ENCODE measurements around the gene SHISA3. TPM values are rescaled to one million over a fixed set of nuclear protein-coding genes. Genes with fewer than 3 reads are reported as not detected.
A peak's percentile ranks its signal among the peaks of the same experiment; 100 is the strongest.

Gene SHISA3
- total RNA-seq, 3 donors from 2014 or later: 0.33 to 3.8 (median 0.73) TPM

GRCh38 chr4:42391981-42392380, 5.3 kb upstream of the SHISA3 start:
- no peaks in the 10 kb centered on the region for H3K4me1 ChIP-seq
- no peak for TF ChIP-seq CTCF (IDR thresholded peaks at IDR 0.05)
- H3K9me3 ChIP-seq: no peaks in the 10 kb centered on the region
- H3K36me3 ChIP-seq: no peaks in the 10 kb centered on the region
- H3K27ac ChIP-seq: no peak overlapping the region
- DNase-seq (ENCODE audit: low spot score in 2 of 2): no peak
- intact Hi-C loops (cut with DNase I; ENCODE audit: low total_unique reads): no loop called here
- no peak overlapping the region for H3K4me3 ChIP-seq
- H3K27me3 ChIP-seq: peaks cover 0 to 17% of the 10 kb centered on the region in 2 donors

GRCh38 chr4:42392436-42392835, 4.9 kb upstream of the SHISA3 start:
- no peak for DNase-seq (ENCODE audit: low spot score in 2 of 2)
- intact Hi-C loops (cut with DNase I; ENCODE audit: low total_unique reads): no loop called here

GRCh38 chr4:42395595-42395994, 1.7 kb upstream of the SHISA3 start:
- TF ChIP-seq POLR2A (IDR thresholded peaks at IDR 0.05) (no peak), CTCF (IDR thresholded peaks at IDR 0.05) (no peak), POLR2AphosphoS5 (IDR thresholded peaks at IDR 0.05) (no peak)
- intact Hi-C loops (cut with DNase I; ENCODE audit: low total_unique reads): no loop called here
- H3K27me3 ChIP-seq: peaks cover 0 to 52% of the 10 kb centered on the region in 2 donors

More at GRCh38 chr4:42392436-42392835, 4.9 kb upstream of the SHISA3 start:
- Histone ChIP-seq H3K9me3 (no peaks in the 10 kb centered on the region), H3K4me1 (no peaks in the 10 kb centered on the region), H3K27ac (no peak overlapping the region), H3K27me3 (peaks cover 0 to 21% of the 10 kb centered on the region in 2 donors), H3K4me3 (no peak overlapping the region), H3K36me3 (no peaks in the 10 kb centered on the region)
- no peak for TF ChIP-seq POLR2AphosphoS5 (IDR thresholded peaks at IDR 0.05)
- TF ChIP-seq CTCF (IDR thresholded peaks at IDR 0.05): no peak
- TF ChIP-seq POLR2A (IDR thresholded peaks at IDR 0.05): no peak

GRCh38 chr4:42396361-42396751, 932 bp upstream of the SHISA3 start:
- no peak for TF ChIP-seq CTCF (IDR thresholded peaks at IDR 0.05)
- TF ChIP-seq POLR2AphosphoS5 (IDR thresholded peaks at IDR 0.05): no peak
- no peak for TF ChIP-seq POLR2A (IDR thresholded peaks at IDR 0.05)
- no peak for DNase-seq (ENCODE audit: low spot score in 2 of 2)
- no peak overlapping the region for H3K27ac ChIP-seq
- H3K4me3 ChIP-seq: no peak overlapping the region
- peaks cover 0 to 58% of the 10 kb centered on the region in 2 donors for H3K27me3 ChIP-seq
- H3K4me1 ChIP-seq: no peaks in the 10 kb centered on the region
- H3K9me3 ChIP-seq: no peaks in the 10 kb centered on the region
- intact Hi-C loops (cut with DNase I; ENCODE audit: low total_unique reads): no loop called here
- no peaks in the 10 kb centered on the region for H3K36me3 ChIP-seq

More at GRCh38 chr4:42395595-42395994, 1.7 kb upstream of the SHISA3 start:
- H3K36me3 ChIP-seq: no peaks in the 10 kb centered on the region
- no peak overlapping the region for H3K27ac ChIP-seq
- no peak overlapping the region for H3K4me3 ChIP-seq
- no peaks in the 10 kb centered on the region for H3K9me3 ChIP-seq
- H3K4me1 ChIP-seq: no peaks in the 10 kb centered on the region
- DNase-seq (ENCODE audit: low spot score in 2 of 2): no peak

GRCh38 chr4:42397635-42398170, 415 bp downstream of the SHISA3 start:
- intact Hi-C loops (cut with DNase I; ENCODE audit: low total_unique reads): no loop called here
- H3K9me3 ChIP-seq: no peaks in the 10 kb centered on the region
- no peaks in the 10 kb centered on the region for H3K36me3 ChIP-seq
- DNase-seq (ENCODE audit: low spot score in 2 of 2): no peak
- TF ChIP-seq POLR2A (IDR thresholded peaks at IDR 0.05) (no peak), POLR2AphosphoS5 (IDR thresholded peaks at IDR 0.05) (no peak), CTCF (IDR thresholded peaks at IDR 0.05) (no peak)
- H3K4me3 ChIP-seq: peak overlapping the region; percentile 41 to 64 (median 50)
- H3K27ac ChIP-seq: no peak overlapping the region
- H3K27me3 ChIP-seq: peaks cover 0 to 61% of the 10 kb centered on the region in 2 donors
- no peaks in the 10 kb centered on the region for H3K4me1 ChIP-seq
